Omental fat pad (tissue), 4 donors: ENCODE data around the gene MANSC4. TPM values are rescaled to one million over a fixed set of nuclear protein-coding genes. Genes with fewer than 3 reads are reported as not detected.

Experiments used
- ATAC-seq: fragments of 150-250 bp; one replicate; pipeline ENCODE4 v1.9.1; 2016; ENCODE audit warnings: mild to moderate bottlenecking, moderate library complexity; ENCODE audit not compliant: low FRiP score
- DNase-seq: peaks from one replicate; pipeline ENCODE4 v3.0.0-alpha.2; 2019; ENCODE audit warnings: low spot score
- total RNA-seq, 4 donors: library from RNA; depleted of rRNA; stranded (reverse); fragments of >200 nt; gene quantifications; one replicate each; pipeline ENCODE4 v1.1.0, GENCODE V29; 2016
- TF ChIP-seq, protein P1 (sequence below), 3 donors: fragments of 450-650 bp; IDR thresholded peaks; one replicate each; pipeline ENCODE4 v1.5.1; 2016 to 2017; ENCODE audit warnings: antibody characterized with exemption in 3 of 3, mild to moderate bottlenecking in 3 of 3, moderate library complexity in 2 of 3

MANSC4 gene
- total RNA-seq, 4 donors from 2014 or later: not detected

GRCh38 chr12:27790179-27790578 lies 10.1 kb upstream of the MANSC4 start:
- no peak for ATAC-seq
- no peak for DNase-seq
- TF ChIP-seq, protein P1, sequence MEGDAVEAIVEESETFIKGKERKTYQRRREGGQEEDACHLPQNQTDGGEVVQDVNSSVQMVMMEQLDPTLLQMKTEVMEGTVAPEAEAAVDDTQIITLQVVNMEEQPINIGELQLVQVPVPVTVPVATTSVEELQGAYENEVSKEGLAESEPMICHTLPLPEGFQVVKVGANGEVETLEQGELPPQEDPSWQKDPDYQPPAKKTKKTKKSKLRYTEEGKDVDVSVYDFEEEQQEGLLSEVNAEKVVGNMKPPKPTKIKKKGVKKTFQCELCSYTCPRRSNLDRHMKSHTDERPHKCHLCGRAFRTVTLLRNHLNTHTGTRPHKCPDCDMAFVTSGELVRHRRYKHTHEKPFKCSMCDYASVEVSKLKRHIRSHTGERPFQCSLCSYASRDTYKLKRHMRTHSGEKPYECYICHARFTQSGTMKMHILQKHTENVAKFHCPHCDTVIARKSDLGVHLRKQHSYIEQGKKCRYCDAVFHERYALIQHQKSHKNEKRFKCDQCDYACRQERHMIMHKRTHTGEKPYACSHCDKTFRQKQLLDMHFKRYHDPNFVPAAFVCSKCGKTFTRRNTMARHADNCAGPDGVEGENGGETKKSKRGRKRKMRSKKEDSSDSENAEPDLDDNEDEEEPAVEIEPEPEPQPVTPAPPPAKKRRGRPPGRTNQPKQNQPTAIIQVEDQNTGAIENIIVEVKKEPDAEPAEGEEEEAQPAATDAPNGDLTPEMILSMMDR (IDR thresholded peaks at IDR 0.05): no peak

- ATAC-seq (no peak), DNase-seq (no peak)
- TF ChIP-seq, protein P1 (IDR thresholded peaks at IDR 0.05): no peak
These were observed 7.5 kb upstream of the MANSC4 start for GRCh38 chr12:27787559-27787958.

- TF ChIP-seq, protein P1 (IDR thresholded peaks at IDR 0.05): no peak
- ATAC-seq (no peak), DNase-seq (no peak)
These were observed 6.0 kb upstream of the MANSC4 start for GRCh38 chr12:27785882-27786570.

GRCh38 chr12:27782481-27782880 lies 2.4 kb upstream of the MANSC4 start:
- TF ChIP-seq, protein P1 (IDR thresholded peaks at IDR 0.05): no peak
- no peak for DNase-seq
- ATAC-seq: no peak

GRCh38 chr12:27781680-27782079 lies 1.6 kb upstream of the MANSC4 start:
- no peak for DNase-seq
- ATAC-seq: no peak
- TF ChIP-seq, protein P1 (IDR thresholded peaks at IDR 0.05): no peak

GRCh38 chr12:27780612-27781408 lies 774 bp upstream of the MANSC4 start:
- ATAC-seq (peak; percentile 18), DNase-seq (no peak)
- TF ChIP-seq, protein P1 (IDR thresholded peaks at IDR 0.05): no peak
